ENCODE results near the gene FXYD3.

DNA sequence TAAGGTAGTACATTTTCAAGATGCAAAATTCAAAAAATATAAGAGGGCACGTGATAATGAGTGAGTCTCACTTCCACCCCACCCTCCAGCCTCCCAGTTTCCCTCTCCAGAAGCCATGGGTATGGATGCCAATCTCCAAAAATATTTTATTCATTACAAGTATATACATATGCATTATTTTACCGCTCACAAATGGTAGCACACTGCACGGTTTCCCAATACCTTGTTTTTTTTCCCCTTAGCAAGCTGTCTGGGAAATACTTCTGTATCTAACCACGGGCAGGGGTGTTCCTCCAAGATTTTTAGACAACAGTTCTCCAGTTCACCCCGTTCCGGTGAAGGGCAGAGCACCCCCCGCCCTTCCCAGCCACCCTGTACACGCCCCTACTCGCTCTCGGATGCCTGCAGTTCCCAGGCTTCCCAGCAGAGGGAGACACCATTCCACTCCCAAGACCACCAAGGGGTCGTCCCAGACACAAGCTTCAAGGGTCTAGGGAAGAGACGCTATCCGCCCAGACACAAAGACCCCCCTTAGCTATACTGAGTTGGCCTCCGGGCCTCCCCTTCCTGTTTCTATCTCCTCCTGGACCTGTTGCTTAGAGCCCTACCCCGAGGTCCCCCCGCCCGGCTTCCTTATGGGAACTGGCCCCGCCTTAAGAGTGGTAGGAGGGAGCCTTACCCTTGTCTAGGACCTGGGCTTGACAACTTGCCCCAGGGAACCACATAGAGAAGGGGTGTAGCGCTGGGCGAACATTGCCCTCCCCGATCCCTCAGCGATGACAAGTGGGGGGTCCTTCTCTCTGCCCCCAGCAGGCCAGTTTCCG lies 1.1 kb upstream of the FXYD3 start:
- TF ChIP-seq CTCF (IDR thresholded peaks at IDR 0.05), result peak; percentile 99
- no peak for TF ChIP-seq EZH2 (IDR thresholded peaks at IDR 0.05)
- no peak for TF ChIP-seq EZH2phosphoT487 (IDR thresholded peaks at IDR 0.05)
